Stimulated activated CD4-positive, alpha-beta T cell treated with anti-CD3 and anti-CD28 coated beads, Interleukin-15, amount 100 ng/mL, for 24 hours (primary cell): ENCODE data around the gene PTCH1.
A peak's percentile ranks its signal among the peaks of the same experiment; 100 is the strongest.

ENCODE experiments used
- DNase-seq: peaks from one replicate; pipeline ENCODE4 v3.0.0-alpha.2; 2020

Gene PTCH1

DNA sequence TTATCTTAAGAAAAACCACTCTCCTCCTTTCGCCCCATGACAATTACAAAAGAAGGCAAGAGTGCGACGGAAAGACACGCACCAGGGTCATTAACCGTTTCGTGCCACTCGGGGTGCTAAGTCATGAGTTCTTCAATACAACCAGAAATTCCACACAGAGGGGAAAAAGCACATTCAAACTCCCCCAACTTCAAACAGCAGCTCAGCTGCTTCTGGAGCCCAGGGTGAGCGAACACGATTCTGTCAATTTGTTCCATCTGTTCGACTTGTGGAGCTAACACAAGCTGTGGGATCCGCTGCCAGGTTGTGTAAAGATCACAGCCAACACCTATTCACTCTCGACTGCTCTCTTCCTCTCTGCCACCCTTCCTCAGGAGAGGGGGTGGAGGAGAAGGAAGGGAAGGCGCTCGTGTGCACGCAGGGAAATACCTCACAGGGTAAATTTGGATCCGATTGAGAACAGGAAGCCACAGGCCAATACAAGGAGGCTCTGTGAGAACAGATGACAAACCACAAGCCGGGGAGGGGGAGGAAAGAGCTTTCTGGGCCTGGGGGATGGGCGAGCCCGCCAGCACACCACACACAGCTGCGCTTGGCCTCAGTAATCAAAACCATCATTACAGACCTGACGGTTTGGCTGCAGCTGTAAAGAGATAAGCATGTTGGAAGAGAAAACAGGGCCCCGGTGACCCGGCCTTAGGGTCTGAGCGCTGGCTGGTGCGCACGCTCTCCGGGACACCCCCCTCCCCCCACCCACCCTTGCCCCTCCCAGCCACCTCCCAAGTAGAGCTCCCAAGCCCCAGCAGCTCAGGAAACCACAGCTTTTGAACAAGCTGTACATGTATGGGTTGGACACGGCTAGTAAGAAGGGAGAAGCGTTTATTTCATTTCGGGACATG lies 54.3 kb downstream of the PTCH1 start:
- peak; percentile 87 for DNase-seq

- DNase-seq, result no peak
Observed at GRCh38 chr9:95461448-95462248, 55.1 kb downstream of the PTCH1 start.

GRCh38 chr9:95460518-95461164 lies 56.1 kb downstream of the PTCH1 start:
- no peak for DNase-seq

DNA sequence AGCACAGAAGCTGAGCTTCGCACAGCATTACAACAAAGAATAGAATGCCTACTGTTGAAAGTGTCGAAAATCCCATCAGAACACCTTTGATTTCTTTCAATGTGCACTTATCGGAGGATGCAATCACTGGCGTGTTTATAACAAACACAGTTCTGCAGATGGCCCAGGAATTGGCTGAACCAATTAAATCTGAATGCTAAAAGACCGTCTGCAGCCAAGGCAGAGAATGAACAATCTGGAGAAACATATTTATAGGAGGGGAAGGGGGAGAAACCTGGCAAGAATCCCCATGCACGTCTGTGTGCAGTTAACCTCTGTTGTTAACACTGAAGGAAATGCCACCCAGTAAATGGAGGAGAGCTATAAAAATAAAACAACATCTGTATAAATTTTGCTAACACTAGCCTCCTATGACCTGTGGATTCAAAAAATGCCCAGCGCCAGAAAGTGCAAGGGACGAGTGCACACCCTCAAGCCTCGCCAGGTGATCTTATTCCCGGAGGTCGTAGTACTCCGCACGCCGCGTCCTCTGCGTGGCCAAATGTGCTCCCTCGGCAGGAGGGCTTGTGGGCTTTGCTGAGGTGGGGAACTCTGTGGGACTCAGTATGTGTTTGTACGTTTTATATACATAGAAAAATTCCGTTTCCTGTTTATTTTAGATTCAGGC lies 56.8 kb downstream of the PTCH1 start:
- DNase-seq, result no peak

DNA sequence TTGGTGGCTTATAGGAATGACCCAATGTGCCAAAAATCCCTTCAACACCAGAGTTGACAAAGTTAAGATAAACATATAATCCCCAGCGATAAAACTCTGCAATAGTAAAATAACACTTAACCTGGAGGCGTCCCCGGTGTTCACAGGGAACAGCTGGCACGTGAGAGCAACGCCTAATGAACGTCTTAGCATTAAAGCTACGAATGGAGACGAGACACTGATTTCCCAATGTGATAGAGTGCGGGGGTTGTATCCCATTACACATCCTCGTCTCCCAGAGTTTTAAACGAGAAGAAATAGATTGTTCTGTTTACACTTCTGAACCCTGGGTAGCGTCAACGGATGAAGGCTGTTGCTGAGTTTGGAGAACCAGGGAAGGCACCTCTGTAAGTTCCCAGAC lies 57.6 kb downstream of the PTCH1 start:
- DNase-seq, result no peak

DNA sequence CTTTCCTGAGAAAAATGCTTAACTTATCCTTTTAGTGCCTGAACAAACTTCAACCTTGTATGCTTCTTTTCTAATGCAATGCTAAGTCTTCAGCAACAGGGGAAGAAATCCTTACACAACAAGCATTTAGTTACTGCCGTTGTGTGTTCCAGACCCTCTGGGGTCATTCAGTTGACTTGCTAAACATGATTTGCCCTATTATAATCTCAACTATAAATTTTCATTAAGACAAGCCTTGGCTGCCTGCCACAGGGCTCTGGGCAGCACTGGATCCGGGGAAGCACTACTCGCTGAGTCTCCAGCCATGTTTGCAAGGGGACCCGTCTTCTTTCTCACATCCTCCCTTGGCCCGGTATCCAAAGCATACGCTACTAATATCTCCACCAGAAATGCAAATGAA lies 58.1 kb downstream of the PTCH1 start:
- no peak for DNase-seq

DNA sequence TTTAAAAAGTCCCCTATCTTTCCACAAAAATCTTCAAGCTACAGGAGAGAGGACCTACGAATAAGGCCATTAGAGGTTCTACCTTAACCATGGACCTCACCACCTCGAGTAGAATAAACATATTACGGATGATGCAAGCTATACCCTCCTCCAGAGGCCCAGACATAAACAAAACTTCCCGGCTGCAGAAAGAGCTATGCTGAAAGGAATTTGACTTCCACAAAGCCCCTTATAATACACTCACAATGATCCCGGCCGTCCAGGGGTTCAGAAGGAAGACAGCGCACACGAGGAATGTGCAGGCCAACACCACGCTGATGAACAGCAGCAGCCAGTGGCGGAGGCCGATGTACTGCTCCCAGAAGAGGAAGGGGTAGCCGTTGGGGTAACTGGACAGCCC lies 59.0 kb downstream of the PTCH1 start:
- DNase-seq, result no peak

- no peak for DNase-seq
Observed at GRCh38 chr9:95455714-95456113, 61.1 kb downstream of the PTCH1 start.

- DNase-seq, result no peak
Observed at GRCh38 chr9:95452176-95452575, 64.6 kb downstream of the PTCH1 start.

DNA sequence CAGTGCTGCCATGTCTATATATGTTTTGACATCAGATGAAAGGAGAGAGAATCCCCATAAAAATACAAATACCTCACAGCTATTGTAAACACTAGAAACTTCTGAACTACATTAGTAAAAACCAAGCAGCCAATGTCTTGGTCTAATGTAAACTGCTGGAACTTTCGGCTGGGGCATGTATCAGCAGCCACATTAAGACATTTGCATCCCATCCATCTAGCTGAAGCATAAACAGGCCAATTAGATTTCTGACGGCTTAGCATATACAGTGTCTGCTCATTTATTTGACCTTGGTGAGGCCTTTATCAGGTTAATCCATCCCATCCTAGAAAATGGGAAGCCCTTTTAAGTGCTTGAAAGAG lies 65.7 kb downstream of the PTCH1 start:
- no peak for DNase-seq

DNA sequence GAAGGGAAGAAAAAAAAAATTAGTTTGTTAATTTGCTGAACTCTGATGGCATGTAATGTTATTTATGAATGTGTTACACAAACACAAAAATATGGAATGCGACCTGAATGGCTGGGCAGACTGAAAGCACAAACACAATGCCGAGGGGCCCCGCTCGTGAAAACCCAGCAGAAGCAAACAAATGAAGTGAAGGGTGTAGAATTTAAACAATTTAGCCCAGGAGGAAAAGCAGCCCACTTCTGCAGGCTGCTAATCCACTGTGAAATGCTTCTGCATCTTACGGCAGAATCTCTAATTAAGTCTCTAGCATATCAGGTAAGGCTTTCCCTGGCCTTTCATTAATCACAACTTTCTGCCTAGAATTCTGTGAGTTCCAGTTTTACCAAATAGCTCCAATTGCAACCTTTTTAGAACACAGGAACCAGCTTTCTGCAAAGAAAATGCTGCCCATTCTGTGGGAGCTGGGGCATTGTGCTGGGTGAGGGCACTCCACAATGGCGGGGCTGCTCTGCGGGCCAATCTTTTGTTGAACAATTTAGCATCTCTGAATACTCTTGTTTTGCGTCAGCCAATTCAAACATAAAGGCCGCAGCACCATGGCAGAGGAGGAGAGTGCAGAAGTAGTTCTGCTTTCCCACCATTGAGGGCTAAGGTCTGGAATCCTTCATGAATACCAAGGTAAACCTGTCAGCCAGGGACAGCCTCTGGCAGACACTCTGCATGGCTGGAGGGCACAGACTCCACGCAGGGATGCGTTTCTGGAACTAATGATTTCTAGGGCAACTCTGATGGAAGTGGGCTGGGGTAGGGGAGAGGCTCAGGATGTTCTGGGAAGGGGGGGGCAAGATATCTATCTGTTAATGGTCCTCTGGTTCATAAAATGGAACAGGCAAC lies 66.4 kb downstream of the PTCH1 start:
- no peak for DNase-seq

- DNase-seq, result no peak
Observed at GRCh38 chr9:95449016-95449415, 67.8 kb downstream of the PTCH1 start.

DNA sequence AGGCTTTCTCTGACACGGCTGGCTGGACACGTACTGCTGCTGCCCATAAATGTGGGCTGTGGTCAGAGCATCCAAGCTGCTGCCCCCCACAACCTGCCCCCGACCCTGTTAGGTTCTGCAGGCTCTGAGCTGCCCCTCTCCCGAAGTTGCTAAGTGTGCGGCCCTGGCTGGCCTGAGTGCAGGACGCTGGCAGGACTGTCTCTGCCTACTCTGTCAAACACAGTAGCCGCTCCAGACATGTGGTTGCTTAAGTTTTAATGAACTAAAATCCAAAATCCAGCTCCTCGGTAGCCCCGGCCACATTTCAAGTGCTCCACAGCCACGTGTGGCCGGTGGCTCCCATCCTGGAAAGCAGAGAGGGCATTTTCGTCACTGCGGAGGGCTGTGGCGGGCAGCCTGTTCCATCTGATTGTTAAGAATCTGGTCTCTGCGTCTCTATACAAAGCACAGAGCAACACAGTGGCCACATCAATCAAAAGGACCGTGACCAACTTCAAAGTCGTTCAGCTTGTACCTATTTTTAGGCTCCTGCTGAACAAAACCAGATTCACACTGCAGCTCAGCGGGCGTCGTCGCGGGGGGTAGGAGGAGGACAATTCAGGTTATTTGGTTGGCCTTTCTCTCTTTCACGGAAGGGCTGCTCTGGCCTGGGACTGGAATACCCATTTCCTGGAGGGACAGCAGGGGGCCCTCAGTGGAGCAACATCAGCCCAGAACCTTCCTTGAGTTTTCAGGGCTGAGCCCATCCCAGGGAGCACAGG lies 68.9 kb downstream of the PTCH1 start:
- no peak for DNase-seq

DNA sequence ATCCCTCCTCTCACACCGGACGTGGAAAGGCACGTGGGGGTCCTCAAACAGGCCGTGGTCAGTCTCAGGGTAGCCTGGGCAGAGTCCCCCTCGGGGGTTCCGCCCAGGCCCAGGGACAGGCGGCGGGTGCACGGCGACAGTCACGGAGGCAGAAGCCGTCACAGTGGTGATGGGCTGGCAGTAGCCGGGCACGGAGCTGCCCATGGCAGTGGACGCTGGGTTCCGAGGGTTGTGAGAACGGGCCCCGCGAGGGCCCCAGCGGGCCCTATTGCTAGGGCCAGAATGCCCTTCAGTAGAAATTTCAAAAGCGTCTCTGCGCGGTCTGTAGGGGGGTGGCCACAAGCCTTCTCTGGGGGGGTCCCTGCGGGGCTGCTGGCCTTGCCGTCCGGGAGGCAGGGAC lies 69.8 kb downstream of the PTCH1 start:
- DNase-seq, result no peak

DNA sequence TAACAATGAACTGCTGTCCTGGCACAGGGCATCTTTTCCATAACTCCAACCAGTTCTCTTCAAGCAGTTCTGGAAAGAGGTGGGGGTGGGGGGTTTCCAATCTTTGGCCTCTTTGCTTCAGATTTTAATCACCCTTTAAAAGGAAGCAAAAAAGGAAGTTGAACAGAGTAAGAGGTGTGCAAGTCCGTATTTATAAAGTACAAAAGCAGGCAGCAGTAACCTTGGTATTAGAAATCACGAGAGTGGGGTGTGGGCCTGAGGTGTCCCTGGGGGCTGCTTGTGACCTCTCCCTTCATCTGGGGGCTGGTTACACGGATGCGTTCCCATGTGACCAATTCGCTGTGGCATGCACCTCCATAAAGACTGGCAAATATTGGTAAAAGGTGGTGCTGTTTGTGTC lies 70.5 kb downstream of the PTCH1 start:
- DNase-seq, result no peak

DNA sequence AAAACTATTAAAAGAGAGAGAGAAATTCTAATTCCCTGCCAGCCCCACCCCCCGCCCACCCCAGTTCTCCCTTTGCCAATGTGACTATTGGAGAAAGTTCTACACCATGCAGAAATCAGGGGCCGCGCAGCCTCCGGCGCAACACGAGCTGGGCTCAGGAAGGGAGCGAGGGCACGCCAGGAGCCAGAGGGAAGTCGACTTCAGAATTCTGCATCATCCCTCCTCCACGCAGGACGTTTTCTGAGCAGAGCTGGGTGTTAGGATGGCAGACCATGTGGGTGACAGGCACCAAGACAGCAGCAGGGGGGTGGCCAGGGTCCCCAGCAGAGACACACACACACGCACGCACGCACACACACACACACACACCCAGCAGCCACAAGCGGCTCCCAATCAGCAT lies 72.6 kb downstream of the PTCH1 start:
- no peak for DNase-seq

DNA sequence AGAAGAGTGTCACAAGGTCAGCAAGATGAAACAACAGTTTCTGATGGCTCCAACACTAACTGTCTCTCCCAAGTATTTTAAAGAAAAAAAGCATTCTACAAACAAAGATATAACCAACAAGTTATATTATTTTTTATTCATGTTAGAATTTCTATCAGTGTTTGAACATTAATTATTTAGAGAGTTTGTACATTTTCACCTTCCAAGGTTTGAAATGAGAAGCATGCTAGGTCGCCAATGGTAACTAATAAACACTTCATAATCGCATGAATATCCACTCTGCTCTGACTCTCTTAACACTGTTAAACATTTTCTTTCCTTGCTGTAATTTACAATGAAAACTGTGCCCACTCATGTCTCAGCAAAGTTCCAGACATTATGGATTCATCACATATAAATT lies 73.5 kb downstream of the PTCH1 start:
- no peak for DNase-seq

DNA sequence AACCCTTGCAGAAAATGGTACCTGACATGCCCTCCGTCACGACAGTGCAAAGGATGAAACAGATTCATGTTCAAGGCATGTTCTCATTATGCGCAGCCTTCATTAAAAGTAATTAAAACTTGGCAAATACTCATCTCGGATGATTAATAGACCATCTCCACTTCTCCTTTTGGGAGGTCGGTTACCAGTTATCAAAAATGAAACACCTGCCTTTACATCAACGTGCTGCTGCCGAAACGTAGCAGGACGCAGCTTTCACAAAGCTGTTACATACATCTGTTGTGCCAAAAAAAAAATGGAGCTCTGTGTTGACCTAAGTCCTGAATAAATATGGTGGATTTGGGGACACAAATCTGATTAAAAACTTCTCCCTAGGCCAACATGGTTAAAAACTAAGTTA lies 75.7 kb downstream of the PTCH1 start:
- DNase-seq, result no peak

- DNase-seq, result no peak
Observed at GRCh38 chr9:95440447-95440846, 76.3 kb downstream of the PTCH1 start.

- DNase-seq, result no peak
Observed at GRCh38 chr9:95438561-95439357, 78.0 kb downstream of the PTCH1 start.

DNA sequence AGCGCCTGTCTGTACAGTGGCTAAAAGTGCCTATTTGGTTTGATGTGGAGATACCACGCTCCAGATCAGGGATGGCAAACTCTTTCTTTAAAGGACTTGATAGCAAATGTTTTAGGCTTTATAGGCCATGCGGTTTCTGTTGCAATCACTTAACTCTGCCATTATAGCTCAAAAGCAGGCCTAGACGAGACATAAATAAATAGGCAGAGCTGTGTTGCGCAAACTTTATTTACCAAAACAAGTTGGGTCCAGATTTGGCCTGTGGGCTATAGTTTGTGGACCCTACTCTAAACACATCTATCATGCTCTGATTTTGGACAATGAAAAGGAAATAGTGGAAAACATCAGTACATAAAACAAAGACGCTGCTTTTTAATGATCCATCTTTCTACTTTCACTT lies 79.2 kb downstream of the PTCH1 start:
- no peak for DNase-seq
